Activated CD4-positive, alpha-beta T cell treated with anti-CD3 and anti-CD28 coated beads, Interleukin-2, amount 10 ng/mL, durations not matched to agents 24 days and 14 days (primary cell): ENCODE data around the gene PTPRT. TPM values are rescaled to one million over a fixed set of nuclear protein-coding genes. Genes with fewer than 3 reads are reported as not detected.
A peak's percentile ranks its signal among the peaks of the same experiment; 100 is the strongest.

Source experiments
- DNase-seq: peaks from one replicate; pipeline ENCODE4 v3.0.0; 2022
- H3K27ac Mint-ChIP-seq: one replicate; pipeline ENCODE4 v1.8.0; 2022; ENCODE audit warnings: mild to moderate bottlenecking, mixed read lengths
- H3K27me3 Mint-ChIP-seq: one replicate; pipeline ENCODE4 v1.8.0; 2022; ENCODE audit warnings: mixed read lengths
- H3K36me3 Mint-ChIP-seq: one replicate; pipeline ENCODE4 v1.8.0; 2022; ENCODE audit warnings: low read depth, mild to moderate bottlenecking, mixed read lengths
- H3K4me1 Mint-ChIP-seq: one replicate; pipeline ENCODE4 v1.8.0; 2021; ENCODE audit warnings: mixed read lengths
- H3K4me3 Mint-ChIP-seq: one replicate; pipeline ENCODE4 v1.8.0; 2022; ENCODE audit warnings: mild to moderate bottlenecking, moderate library complexity, mixed read lengths
- H3K9me3 Mint-ChIP-seq: one replicate; pipeline ENCODE4 v1.8.0; 2021; ENCODE audit warnings: mixed read lengths
- intact Hi-C: fragments of 100-400 bp; cut with micrococcal nuclease; formaldehyde crosslinking; loops from one replicate; pipeline ENCODE4 v1.15.1; 2023
- total RNA-seq: library from RNA; stranded (reverse); gene quantifications from 2 replicates; pipeline ENCODE4 v1.2.3, GENCODE V29; 2022

Gene PTPRT
- total RNA-seq, 1 donor from 2014 or later: not detected

- no peak for DNase-seq
- no peaks in the 10 kb centered on the region for H3K9me3 Mint-ChIP-seq
- H3K36me3 Mint-ChIP-seq: no peaks in the 10 kb centered on the region
- no peak overlapping the region for H3K4me3 Mint-ChIP-seq
- H3K4me1 Mint-ChIP-seq: peaks cover 2% of the 10 kb centered on the region
- intact Hi-C loops: no loop called here
- peaks cover 20% of the 10 kb centered on the region for H3K27me3 Mint-ChIP-seq
- H3K27ac Mint-ChIP-seq: no peak overlapping the region
Observed at GRCh38 chr20:43193443-43193842, 3.7 kb upstream of the PTPRT start.

- Mint-ChIP-seq H3K27me3 (peaks cover 32% of the 10 kb centered on the region), H3K36me3 (no peaks in the 10 kb centered on the region), H3K9me3 (no peaks in the 10 kb centered on the region), H3K4me1 (peaks cover 4% of the 10 kb centered on the region), H3K4me3 (no peak overlapping the region), H3K27ac (no peak overlapping the region)
- intact Hi-C loops: no loop called here
- peak; percentile 58 for DNase-seq
Observed at GRCh38 chr20:43191946-43192863, 2.5 kb upstream of the PTPRT start.

- Mint-ChIP-seq H3K27ac (no peak overlapping the region), H3K9me3 (no peaks in the 10 kb centered on the region), H3K36me3 (no peaks in the 10 kb centered on the region), H3K4me1 (peaks cover 4% of the 10 kb centered on the region), H3K27me3 (peaks cover 36% of the 10 kb centered on the region), H3K4me3 (no peak overlapping the region)
- intact Hi-C loops: no loop called here
- no peak for DNase-seq
Observed at GRCh38 chr20:43191143-43191542, 1.4 kb upstream of the PTPRT start.

GRCh38 chr20:43190332-43190953 lies 737 bp upstream of the PTPRT start:
- Mint-ChIP-seq H3K4me1 (peaks cover 4% of the 10 kb centered on the region), H3K27ac (no peak overlapping the region), H3K27me3 (peaks cover 36% of the 10 kb centered on the region), H3K4me3 (no peak overlapping the region), H3K9me3 (no peaks in the 10 kb centered on the region), H3K36me3 (no peaks in the 10 kb centered on the region)
- intact Hi-C loops: no loop called here
- no peak for DNase-seq

GRCh38 chr20:43188861-43189553 lies 699 bp downstream of the PTPRT start:
- Mint-ChIP-seq H3K9me3 (no peaks in the 10 kb centered on the region), H3K36me3 (no peaks in the 10 kb centered on the region), H3K4me3 (no peak overlapping the region), H3K27ac (no peak overlapping the region), H3K4me1 (peaks cover 4% of the 10 kb centered on the region), H3K27me3 (peaks cover 38% of the 10 kb centered on the region)
- intact Hi-C loops: loop anchor here (5.0 kb wide), 1 partner anchor 1452 kb away; no protein-coding TSS in a partner anchor
- DNase-seq: no peak

GRCh38 chr20:43188234-43188653 lies 1.5 kb downstream of the PTPRT start:
- H3K4me1 Mint-ChIP-seq: peaks cover 4% of the 10 kb centered on the region
- H3K27ac Mint-ChIP-seq: peak overlapping the region; percentile 4
- H3K36me3 Mint-ChIP-seq: no peaks in the 10 kb centered on the region
- no peak overlapping the region for H3K4me3 Mint-ChIP-seq
- peaks cover 38% of the 10 kb centered on the region for H3K27me3 Mint-ChIP-seq
- intact Hi-C loops: loop anchor here (5.0 kb wide), 1 partner anchor 1451 kb away; no protein-coding TSS in a partner anchor
- no peaks in the 10 kb centered on the region for H3K9me3 Mint-ChIP-seq
- no peak for DNase-seq

GRCh38 chr20:43187476-43188233 lies 2.1 kb downstream of the PTPRT start:
- intact Hi-C loops: loop anchor here (5.0 kb wide), 1 partner anchor 1450 kb away; no protein-coding TSS in a partner anchor
- H3K27me3 Mint-ChIP-seq: peaks cover 38% of the 10 kb centered on the region
- peak; percentile 90 for DNase-seq
- no peak overlapping the region for H3K4me3 Mint-ChIP-seq
- no peaks in the 10 kb centered on the region for H3K36me3 Mint-ChIP-seq
- H3K9me3 Mint-ChIP-seq: no peaks in the 10 kb centered on the region
- no peak overlapping the region for H3K27ac Mint-ChIP-seq
- peaks cover 4% of the 10 kb centered on the region for H3K4me1 Mint-ChIP-seq

- Mint-ChIP-seq H3K36me3 (no peaks in the 10 kb centered on the region), H3K4me3 (no peak overlapping the region), H3K9me3 (no peaks in the 10 kb centered on the region), H3K27ac (no peak overlapping the region), H3K4me1 (peaks cover 4% of the 10 kb centered on the region), H3K27me3 (peaks cover 34% of the 10 kb centered on the region)
- intact Hi-C loops: loop anchor here (5.0 kb wide), 1 partner anchor 1449 kb away; no protein-coding TSS in a partner anchor
- DNase-seq: no peak
Observed at GRCh38 chr20:43186312-43186711, 3.4 kb downstream of the PTPRT start.

GRCh38 chr20:43185901-43186300 lies 3.8 kb downstream of the PTPRT start:
- Mint-ChIP-seq H3K4me3 (no peak overlapping the region), H3K27ac (no peak overlapping the region), H3K27me3 (peaks cover 31% of the 10 kb centered on the region), H3K4me1 (peaks cover 4% of the 10 kb centered on the region), H3K9me3 (no peaks in the 10 kb centered on the region), H3K36me3 (no peaks in the 10 kb centered on the region)
- intact Hi-C loops: loop anchor here (5.0 kb wide), 1 partner anchor 1449 kb away; no protein-coding TSS in a partner anchor
- no peak for DNase-seq

- intact Hi-C loops: no loop called here
- H3K36me3 Mint-ChIP-seq: no peaks in the 10 kb centered on the region
Observed at GRCh38 chr20:43183536-43184070, 6.1 kb downstream of the PTPRT start.

GRCh38 chr20:43178080-43178479 lies 11.6 kb downstream of the PTPRT start:
- intact Hi-C loops: no loop called here
- Mint-ChIP-seq H3K4me3 (no peak overlapping the region), H3K36me3 (no peaks in the 10 kb centered on the region), H3K9me3 (no peaks in the 10 kb centered on the region), H3K27me3 (no peaks in the 10 kb centered on the region), H3K4me1 (no peaks in the 10 kb centered on the region), H3K27ac (no peak overlapping the region)
- no peak for DNase-seq

More at GRCh38 chr20:43183536-43184070, 6.1 kb downstream of the PTPRT start:
- H3K27me3 Mint-ChIP-seq: peaks cover 19% of the 10 kb centered on the region
- no peak overlapping the region for H3K4me3 Mint-ChIP-seq
- no peak for DNase-seq
- peaks cover 2% of the 10 kb centered on the region for H3K4me1 Mint-ChIP-seq
- H3K9me3 Mint-ChIP-seq: no peaks in the 10 kb centered on the region
- no peak overlapping the region for H3K27ac Mint-ChIP-seq

GRCh38 chr20:43176726-43177125 lies 13.0 kb downstream of the PTPRT start:
- Mint-ChIP-seq H3K4me1 (no peaks in the 10 kb centered on the region), H3K9me3 (no peaks in the 10 kb centered on the region), H3K27me3 (no peaks in the 10 kb centered on the region), H3K4me3 (no peak overlapping the region), H3K27ac (no peak overlapping the region), H3K36me3 (no peaks in the 10 kb centered on the region)
- intact Hi-C loops: no loop called here
- DNase-seq: no peak

- H3K9me3 Mint-ChIP-seq: no peaks in the 10 kb centered on the region
- no peaks in the 10 kb centered on the region for H3K4me1 Mint-ChIP-seq
- H3K27ac Mint-ChIP-seq: no peak overlapping the region
- no peaks in the 10 kb centered on the region for H3K36me3 Mint-ChIP-seq
- DNase-seq: no peak
- H3K4me3 Mint-ChIP-seq: no peak overlapping the region
- no peaks in the 10 kb centered on the region for H3K27me3 Mint-ChIP-seq
- intact Hi-C loops: no loop called here
Observed at GRCh38 chr20:43171930-43172329, 17.8 kb downstream of the PTPRT start.
